Measurements from ENCODE around the gene OR3A2. TPM values are rescaled to one million over a fixed set of nuclear protein-coding genes. Genes with fewer than 3 reads are reported as not detected.
"Not testable (repeated sequence)": the region's sequence is repeated elsewhere in the genome, so short reads cannot be mapped to it uniquely, and the experiment has no call there.

OR3A2 gene
- total RNA-seq, 6 experiments from 2014 or later: not detected

DNA sequence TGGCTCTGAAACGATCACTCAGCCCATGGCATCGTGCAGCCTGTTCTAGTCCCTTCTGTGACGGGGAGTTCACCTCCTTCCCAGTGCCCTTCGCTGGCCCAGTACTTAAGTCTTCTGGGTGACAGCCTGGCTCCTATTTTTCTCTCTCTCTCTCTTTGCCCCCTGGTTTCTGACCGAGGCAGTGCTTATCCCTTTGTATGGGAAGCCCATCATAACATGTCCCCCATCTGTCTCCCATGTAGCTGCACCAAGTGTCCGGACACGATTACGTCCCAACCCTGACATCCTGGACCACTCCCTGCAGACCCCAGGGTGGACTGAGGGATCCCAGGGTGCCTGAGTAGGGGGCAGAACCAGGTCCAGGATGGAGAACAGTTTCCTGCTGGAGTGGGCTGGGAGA, 153.8 kb downstream of the OR3A2 start:
- H3K4me1 Mint-ChIP-seq (ENCODE audit: low read depth); H3K27ac Mint-ChIP-seq; H3K9me3 Mint-ChIP-seq; H3K27me3 Mint-ChIP-seq (ENCODE audit: insufficient read depth); DNase-seq; H3K4me3 Mint-ChIP-seq; H3K36me3 Mint-ChIP-seq (ENCODE audit: low read depth): not testable (repeated sequence)

Other genes with a start within 250 kb of the OR3A2 start
- gene OR1A2, start 188.8 kb downstream of the OR3A2 start, total RNA-seq (2021; fragmentation: NEBNext Ultra II Directional; extraction: Animal tissue kit (Norgen Biotek cat#: 25700)): not detected
- gene OR1A1, start 178.6 kb downstream of the OR3A2 start, total RNA-seq (2021; fragmentation: NEBNext Ultra II Directional; extraction: Animal tissue kit (Norgen Biotek cat#: 25700)): not detected
- gene OR3A1, start 87.9 kb downstream of the OR3A2 start, total RNA-seq (2021; fragmentation: NEBNext Ultra II Directional; extraction: Animal tissue kit (Norgen Biotek cat#: 25700)): not detected
- gene OR1E1, start 12.1 kb upstream of the OR3A2 start, total RNA-seq (2021; fragmentation: NEBNext Ultra II Directional; extraction: Animal tissue kit (Norgen Biotek cat#: 25700)): not detected
- not detected for gene OR3A3, start 25.1 kb upstream of the OR3A2 start, total RNA-seq (2021; fragmentation: NEBNext Ultra II Directional; extraction: Animal tissue kit (Norgen Biotek cat#: 25700))
- gene OR1E2, start 47.5 kb upstream of the OR3A2 start, total RNA-seq (2021; fragmentation: NEBNext Ultra II Directional; extraction: Animal tissue kit (Norgen Biotek cat#: 25700)): not detected
- gene SPATA22, start 85.5 kb upstream of the OR3A2 start, total RNA-seq (2021; fragmentation: NEBNext Ultra II Directional; extraction: Animal tissue kit (Norgen Biotek cat#: 25700)): not detected
- not detected for gene ASPA, start 89.7 kb upstream of the OR3A2 start, total RNA-seq (2021; fragmentation: NEBNext Ultra II Directional; extraction: Animal tissue kit (Norgen Biotek cat#: 25700))
- under 1 TPM in 5 of 6 experiments, not detected in 1; 0.07 to 0.66 (median 0.43) TPM for gene TRPV3, start 171.5 kb upstream of the OR3A2 start, total RNA-seq (2021; fragmentation: NEBNext Ultra II Directional; extraction: Animal tissue kit (Norgen Biotek cat#: 25700))
- 1 to 10 TPM; 1.2 to 1.9 (median 1.5) TPM for gene TRPV1, start 223.1 kb upstream of the OR3A2 start, total RNA-seq (2021; fragmentation: NEBNext Ultra II Directional; extraction: Animal tissue kit (Norgen Biotek cat#: 25700))
- gene SHPK, start 249.9 kb upstream of the OR3A2 start, total RNA-seq (2021; fragmentation: NEBNext Ultra II Directional; extraction: Animal tissue kit (Norgen Biotek cat#: 25700)): 10 to 100 TPM in 1 of 6 experiments, 1 to 10 TPM in 5; 7.9 to 10.5 (median 9.1) TPM